ENCODE measurements around the gene LAD1. TPM values are rescaled to one million over a fixed set of nuclear protein-coding genes. Genes with fewer than 3 reads are reported as not detected.

LAD1 gene
- total RNA-seq, 1 donor from 2014 or later, result not detected

DNA sequence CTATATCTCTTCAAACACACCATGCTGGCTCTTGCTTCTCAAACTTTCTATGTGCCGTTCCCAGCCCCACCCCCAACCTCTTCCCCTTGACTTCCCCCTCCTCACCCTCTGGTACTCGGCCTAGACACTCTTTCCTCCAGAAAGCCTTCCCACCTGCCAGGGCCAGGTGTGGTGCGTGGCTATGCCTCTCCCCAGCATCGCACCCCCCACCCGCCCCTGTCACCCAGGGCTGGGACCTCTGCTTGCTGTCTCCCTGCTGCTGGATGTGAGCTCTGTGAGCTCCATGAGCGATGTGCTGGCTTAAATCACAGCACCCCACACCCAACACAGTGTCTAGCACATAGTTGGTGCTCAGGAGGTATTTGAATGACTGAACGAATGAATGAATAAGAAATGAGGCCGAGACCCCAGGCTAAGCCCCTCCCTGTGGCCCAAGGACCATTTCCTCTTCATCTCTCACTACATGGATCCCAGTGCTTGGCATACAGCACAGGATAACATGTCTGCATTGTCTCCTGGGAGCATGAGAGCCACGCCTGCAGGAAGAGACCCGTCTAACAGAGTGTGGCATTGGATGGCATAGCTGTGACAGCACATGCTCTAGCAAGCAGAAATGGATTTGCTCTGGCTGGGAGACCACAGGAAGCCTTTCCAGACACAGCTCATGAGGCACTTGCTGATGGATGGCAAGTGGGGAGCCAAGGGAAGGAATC is 41.3 kb downstream of the LAD1 start:
- Mint-ChIP-seq H3K9me3 (no peaks in the 10 kb centered on the region), H3K27ac (ENCODE audit: unreplicated experiment) (no peak overlapping the region), H3K4me3 (no peak overlapping the region), H3K36me3 (ENCODE audit: low read depth) (no peaks in the 10 kb centered on the region), H3K4me1 (no peaks in the 10 kb centered on the region), H3K27me3 (ENCODE audit: low read depth) (no peaks in the 10 kb centered on the region)
- DNase-seq (ENCODE audit: low read depth, low spot score), result no peak
- TF ChIP-seq, protein P1, sequence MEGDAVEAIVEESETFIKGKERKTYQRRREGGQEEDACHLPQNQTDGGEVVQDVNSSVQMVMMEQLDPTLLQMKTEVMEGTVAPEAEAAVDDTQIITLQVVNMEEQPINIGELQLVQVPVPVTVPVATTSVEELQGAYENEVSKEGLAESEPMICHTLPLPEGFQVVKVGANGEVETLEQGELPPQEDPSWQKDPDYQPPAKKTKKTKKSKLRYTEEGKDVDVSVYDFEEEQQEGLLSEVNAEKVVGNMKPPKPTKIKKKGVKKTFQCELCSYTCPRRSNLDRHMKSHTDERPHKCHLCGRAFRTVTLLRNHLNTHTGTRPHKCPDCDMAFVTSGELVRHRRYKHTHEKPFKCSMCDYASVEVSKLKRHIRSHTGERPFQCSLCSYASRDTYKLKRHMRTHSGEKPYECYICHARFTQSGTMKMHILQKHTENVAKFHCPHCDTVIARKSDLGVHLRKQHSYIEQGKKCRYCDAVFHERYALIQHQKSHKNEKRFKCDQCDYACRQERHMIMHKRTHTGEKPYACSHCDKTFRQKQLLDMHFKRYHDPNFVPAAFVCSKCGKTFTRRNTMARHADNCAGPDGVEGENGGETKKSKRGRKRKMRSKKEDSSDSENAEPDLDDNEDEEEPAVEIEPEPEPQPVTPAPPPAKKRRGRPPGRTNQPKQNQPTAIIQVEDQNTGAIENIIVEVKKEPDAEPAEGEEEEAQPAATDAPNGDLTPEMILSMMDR (conservative IDR thresholded peaks at IDR 0.05), result no peak

DNA sequence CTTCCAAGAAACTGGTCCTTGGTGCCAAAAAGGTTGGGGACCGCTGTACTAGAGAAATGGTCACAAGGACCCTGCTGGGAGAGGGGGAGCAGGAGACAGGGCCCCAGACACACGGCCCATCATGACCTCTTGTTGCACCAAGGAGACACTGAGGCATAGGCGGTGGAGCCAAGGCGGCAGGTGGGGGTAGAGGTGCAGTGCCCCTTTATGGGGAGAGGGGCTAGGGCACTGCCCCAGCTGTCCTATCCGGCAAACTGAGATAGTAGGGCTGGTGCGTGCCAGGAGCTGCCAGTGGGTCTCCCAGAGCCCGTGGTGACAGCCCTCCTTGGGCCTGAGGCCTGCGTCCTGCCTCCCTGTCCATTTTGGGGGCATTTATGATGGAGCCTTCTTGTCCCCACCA is 41.9 kb downstream of the LAD1 start:
- TF ChIP-seq, protein P1 (conservative IDR thresholded peaks at IDR 0.05), result no peak
- DNase-seq (ENCODE audit: low read depth, low spot score), result no peak
- Mint-ChIP-seq H3K27me3 (ENCODE audit: low read depth) (peaks cover under 1% of the 10 kb centered on the region), H3K4me1 (no peaks in the 10 kb centered on the region), H3K36me3 (ENCODE audit: low read depth) (no peaks in the 10 kb centered on the region), H3K9me3 (no peaks in the 10 kb centered on the region), H3K4me3 (no peak overlapping the region), H3K27ac (ENCODE audit: unreplicated experiment) (no peak overlapping the region)

DNA sequence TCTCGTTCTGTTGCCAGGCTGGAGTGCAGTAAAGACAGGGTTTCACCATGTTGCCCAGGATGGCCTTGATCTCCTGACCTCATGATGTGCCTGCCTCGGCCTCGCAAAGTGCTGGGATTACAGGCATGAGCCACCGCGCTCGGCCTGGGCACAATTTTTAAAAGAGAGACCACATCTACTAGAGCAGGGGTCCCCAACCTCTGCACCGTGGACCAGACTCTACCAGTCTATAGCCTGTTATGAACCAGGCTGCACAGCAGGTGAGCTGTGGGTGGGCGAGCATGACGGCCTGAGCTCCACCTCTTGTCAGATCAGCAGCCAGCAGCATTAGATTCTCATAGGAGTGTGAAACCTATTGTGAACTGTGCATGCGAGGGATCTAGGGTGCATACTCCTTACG is 42.4 kb downstream of the LAD1 start:
- H3K36me3 Mint-ChIP-seq (ENCODE audit: low read depth), result no peaks in the 10 kb centered on the region
- DNase-seq (ENCODE audit: low read depth, low spot score), result no peak
- no peaks in the 10 kb centered on the region for H3K9me3 Mint-ChIP-seq
- peaks cover 3% of the 10 kb centered on the region for H3K27me3 Mint-ChIP-seq (ENCODE audit: low read depth)
- H3K4me3 Mint-ChIP-seq, result no peak overlapping the region
- H3K4me1 Mint-ChIP-seq, result no peaks in the 10 kb centered on the region
- H3K27ac Mint-ChIP-seq (ENCODE audit: unreplicated experiment), result no peak overlapping the region
- TF ChIP-seq, protein P1 (conservative IDR thresholded peaks at IDR 0.05), result no peak

DNA sequence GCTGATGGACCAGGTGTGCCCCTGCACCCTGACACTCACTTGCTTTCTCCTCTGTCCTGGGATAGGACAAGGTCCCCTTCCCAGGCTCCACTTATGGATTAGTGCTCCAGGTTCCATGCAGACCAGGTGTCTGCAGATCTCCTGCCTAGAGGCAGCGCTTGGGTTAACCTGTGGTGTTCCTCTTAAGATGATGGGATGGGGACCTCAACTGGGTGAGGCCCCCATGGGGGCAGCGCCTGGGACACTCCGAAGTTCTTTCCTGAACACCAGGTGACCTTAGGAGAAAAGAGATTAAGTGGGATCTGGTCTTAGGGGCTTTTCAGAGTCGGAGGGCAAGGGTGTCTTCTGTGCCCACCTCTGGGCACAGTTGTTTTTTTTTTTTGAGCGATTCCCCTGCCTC is 42.9 kb downstream of the LAD1 start:
- peaks cover 3% of the 10 kb centered on the region for H3K27me3 Mint-ChIP-seq (ENCODE audit: low read depth)
- H3K36me3 Mint-ChIP-seq (ENCODE audit: low read depth), result no peaks in the 10 kb centered on the region
- H3K27ac Mint-ChIP-seq (ENCODE audit: unreplicated experiment), result no peak overlapping the region
- H3K4me1 Mint-ChIP-seq, result no peaks in the 10 kb centered on the region
- H3K9me3 Mint-ChIP-seq, result no peaks in the 10 kb centered on the region
- no peak for DNase-seq (ENCODE audit: low read depth, low spot score)
- no peak overlapping the region for H3K4me3 Mint-ChIP-seq
- TF ChIP-seq, protein P1 (conservative IDR thresholded peaks at IDR 0.05), result no peak

DNA sequence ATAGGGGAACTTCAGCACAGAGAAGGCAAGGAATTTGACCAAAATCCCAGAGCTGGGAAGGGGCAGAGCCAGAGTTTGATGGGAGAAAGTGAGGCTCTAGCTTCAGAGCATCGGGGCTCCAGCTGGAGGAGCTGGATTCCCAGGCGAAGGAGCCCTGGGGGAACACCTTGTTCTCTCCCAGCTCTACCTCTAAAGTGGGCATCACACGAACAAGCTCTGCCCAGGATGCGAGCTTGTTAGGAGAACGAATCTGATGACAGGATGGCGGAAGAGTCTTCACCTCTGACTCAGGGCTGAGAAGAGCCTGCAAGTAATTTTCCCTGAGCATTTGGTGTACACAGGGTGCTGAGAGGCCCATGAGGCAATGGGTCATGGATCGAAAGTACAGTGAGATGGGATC is 43.7 kb downstream of the LAD1 start:
- H3K9me3 Mint-ChIP-seq, result no peaks in the 10 kb centered on the region
- H3K27me3 Mint-ChIP-seq (ENCODE audit: low read depth), result peaks cover 3% of the 10 kb centered on the region
- TF ChIP-seq, protein P1 (conservative IDR thresholded peaks at IDR 0.05), result no peak
- peak overlapping the region; percentile 13 for H3K27ac Mint-ChIP-seq (ENCODE audit: unreplicated experiment)
- DNase-seq (ENCODE audit: low read depth, low spot score), result no peak
- no peaks in the 10 kb centered on the region for H3K36me3 Mint-ChIP-seq (ENCODE audit: low read depth)
- no peak overlapping the region for H3K4me3 Mint-ChIP-seq
- H3K4me1 Mint-ChIP-seq, result no peaks in the 10 kb centered on the region
